Liver (tissue), 3 donors: ENCODE data around the gene AUH.
"Not testable (repeated sequence)": the region's sequence is repeated elsewhere in the genome, so short reads cannot be mapped to it uniquely, and the experiment has no call there.

Experiments used
- EGR1 ChIP-seq, 2 donors: IDR thresholded peaks; 2 replicates each; pipeline ENCODE4 v1.6.1; 2016 to 2018; ENCODE audit warnings: antibody characterized with exemption in 2 of 2, low read depth in 2 of 2
- FOXA1 ChIP-seq: IDR thresholded peaks from 2 replicates; pipeline ENCODE4 v1.6.1; 2016; ENCODE audit warnings: antibody characterized with exemption
- TF ChIP-seq, protein P1 (sequence below): fragments of 150-350 bp; IDR thresholded peaks from 2 replicates; pipeline ENCODE4 v1.5.1; 2017; ENCODE audit warnings: improper control_type of control experiment, low read depth, low read length; ENCODE audit not compliant: missing input control
- TF ChIP-seq, protein P2 (sequence below): IDR thresholded peaks from 2 replicates; pipeline ENCODE4 v1.6.1; 2016; ENCODE audit warnings: antibody characterized with exemption
- donor health status: healthy.
- donor health status: healthy.

DNA sequence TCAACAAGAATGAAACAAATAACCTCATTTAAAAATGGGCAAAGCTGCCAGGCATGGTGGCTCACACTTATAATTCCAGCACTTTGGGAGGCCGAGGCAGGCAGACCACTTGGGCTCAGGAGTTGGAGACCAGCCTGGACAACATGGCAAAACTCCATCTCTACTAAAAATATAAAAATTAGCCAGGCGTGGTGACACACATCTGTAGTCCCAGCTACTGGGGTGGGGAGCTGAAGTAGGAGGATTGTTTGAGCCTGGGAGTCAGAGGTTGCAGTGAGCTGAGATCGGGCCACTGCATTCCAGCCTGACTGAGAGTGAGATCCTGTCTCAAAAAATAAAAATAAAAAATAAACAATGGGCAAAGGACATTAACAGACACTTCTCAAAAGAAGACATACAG, 8.3 kb upstream of the AUH start:
- TF ChIP-seq EGR1 (IDR thresholded peaks at IDR 0.05; ENCODE audit: low read depth in 2 of 2); FOXA1: not testable (repeated sequence)
- TF ChIP-seq, protein P1, sequence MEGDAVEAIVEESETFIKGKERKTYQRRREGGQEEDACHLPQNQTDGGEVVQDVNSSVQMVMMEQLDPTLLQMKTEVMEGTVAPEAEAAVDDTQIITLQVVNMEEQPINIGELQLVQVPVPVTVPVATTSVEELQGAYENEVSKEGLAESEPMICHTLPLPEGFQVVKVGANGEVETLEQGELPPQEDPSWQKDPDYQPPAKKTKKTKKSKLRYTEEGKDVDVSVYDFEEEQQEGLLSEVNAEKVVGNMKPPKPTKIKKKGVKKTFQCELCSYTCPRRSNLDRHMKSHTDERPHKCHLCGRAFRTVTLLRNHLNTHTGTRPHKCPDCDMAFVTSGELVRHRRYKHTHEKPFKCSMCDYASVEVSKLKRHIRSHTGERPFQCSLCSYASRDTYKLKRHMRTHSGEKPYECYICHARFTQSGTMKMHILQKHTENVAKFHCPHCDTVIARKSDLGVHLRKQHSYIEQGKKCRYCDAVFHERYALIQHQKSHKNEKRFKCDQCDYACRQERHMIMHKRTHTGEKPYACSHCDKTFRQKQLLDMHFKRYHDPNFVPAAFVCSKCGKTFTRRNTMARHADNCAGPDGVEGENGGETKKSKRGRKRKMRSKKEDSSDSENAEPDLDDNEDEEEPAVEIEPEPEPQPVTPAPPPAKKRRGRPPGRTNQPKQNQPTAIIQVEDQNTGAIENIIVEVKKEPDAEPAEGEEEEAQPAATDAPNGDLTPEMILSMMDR = not testable (repeated sequence)
- TF ChIP-seq, protein P2, sequence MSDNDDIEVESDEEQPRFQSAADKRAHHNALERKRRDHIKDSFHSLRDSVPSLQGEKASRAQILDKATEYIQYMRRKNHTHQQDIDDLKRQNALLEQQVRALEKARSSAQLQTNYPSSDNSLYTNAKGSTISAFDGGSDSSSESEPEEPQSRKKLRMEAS = not testable (repeated sequence)
